H1 (cell line): ENCODE data around the gene BABAM2. TPM values are rescaled to one million over a fixed set of nuclear protein-coding genes. Genes with fewer than 3 reads are reported as not detected.

Experiments used
- CTCF ChIA-PET: fragments of 300-600 bp; sonication (Branson Sonifier 250); formaldehyde crosslinking; loops from one replicate; lab custom pipeline; 2021; ENCODE audit not compliant: partially characterized antibody; lab: Charles Lee
- POLR2A ChIA-PET: fragments of 300-600 bp; sonication (Branson Sonifier 250); formaldehyde crosslinking; loops from one replicate; lab custom pipeline; 2021; ENCODE audit warnings: inconsistent platforms; ENCODE audit not compliant: partially characterized antibody; lab: Charles Lee
- DNase-seq, 2 experiments: peaks; one replicate each; pipeline versions ENCODE4 v3.0.0 to v3.0.0-alpha.2; 2010 to 2022; ENCODE audit warnings: low spot score in 2 of 2, low read depth in 1 of 2, mixed read lengths in 1 of 2
- FAIRE-seq: peaks from 2 replicates; lab custom pipeline; 2011; peaks lifted over from hg19 to GRCh38; lab: Jason Lieb, UNC
- H2AFZ ChIP-seq: 2 replicates; pipeline ENCODE4 v1.8.1; 2012; ENCODE audit warnings: low read length, inconsistent platforms
- H2AK5ac ChIP-seq: 2 replicates; pipeline ENCODE4 v1.6.1; 2013; ENCODE audit warnings: low read depth, low read length
- H2BK120ac ChIP-seq: replicated peaks from 2 replicates; pipeline ENCODE3; 2013; ENCODE audit warnings: low read depth, low read length, inconsistent platforms
- H2BK12ac ChIP-seq: 2 replicates; pipeline ENCODE4 v1.6.1; 2013; ENCODE audit warnings: low read depth, low read length
- H2BK15ac ChIP-seq: 2 replicates; pipeline ENCODE4 v1.6.1; 2013; ENCODE audit warnings: low read length
- H2BK20ac ChIP-seq: 2 replicates; pipeline ENCODE4 v1.6.1; 2013; ENCODE audit warnings: low read length
- H2BK5ac ChIP-seq: 2 replicates; pipeline ENCODE4 v1.6.1; 2013; ENCODE audit warnings: low read depth, low read length
- H3K14ac ChIP-seq: 2 replicates; pipeline ENCODE4 v1.6.1; 2013; ENCODE audit warnings: inconsistent platforms; ENCODE audit not compliant: insufficient read length
- H3K18ac ChIP-seq: 2 replicates; pipeline ENCODE4 v1.6.1; 2013; ENCODE audit warnings: low read length; ENCODE audit errors: extremely low read depth
- H3K23ac ChIP-seq: 2 replicates; pipeline ENCODE4 v1.6.1; 2013; ENCODE audit warnings: inconsistent platforms; ENCODE audit not compliant: insufficient read length
- H3K23me2 ChIP-seq: 2 replicates; pipeline ENCODE4 v1.6.1; 2013; ENCODE audit warnings: low read depth, low read length
- H3K27ac ChIP-seq: 2 replicates; pipeline ENCODE4 v1.6.1; 2011; ENCODE audit warnings: low read depth, low read length, inconsistent platforms
- H3K27me3 ChIP-seq, 4 experiments: replicated peaks in 1 of 4; 1 replicate in 1 of 4; 2 replicates in 3 of 4; pipeline versions ENCODE4 v1.6.1 to v1.8.1; 2011 to 2013; ENCODE audit warnings: low read length in 3 of 4, mild to moderate bottlenecking in 3 of 4, inconsistent platforms in 2 of 4, mixed read lengths in 2 of 4, moderate library complexity in 1 of 4; ENCODE audit not compliant: control insufficient read depth in 3 of 4, insufficient read depth in 3 of 4; ENCODE audit errors: extremely low read depth in 1 of 4
- H3K36me3 ChIP-seq, 4 experiments: 2 replicates each; pipeline versions ENCODE4 v1.6.1 to v1.8.1; 2011 to 2013; ENCODE audit warnings: mild to moderate bottlenecking in 4 of 4, low read length in 3 of 4, moderate library complexity in 2 of 4, control low read depth in 1 of 4, inconsistent platforms in 1 of 4; ENCODE audit not compliant: insufficient read depth in 4 of 4, control insufficient read depth in 2 of 4
- H3K4ac ChIP-seq: replicated peaks from 2 replicates; pipeline ENCODE3; 2013; ENCODE audit warnings: low read length, low read depth, mixed read lengths, inconsistent platforms; ENCODE audit not compliant: insufficient read length
- H3K4me1 ChIP-seq, 4 experiments: replicated peaks in 1 of 4; 1 replicate in 1 of 4; 2 replicates in 3 of 4; pipeline versions ENCODE4 v1.6.1 to v1.8.1; 2011 to 2013; ENCODE audit warnings: low read length in 3 of 4, inconsistent platforms in 2 of 4, mixed read lengths in 1 of 4; ENCODE audit not compliant: insufficient read depth in 4 of 4, control insufficient read depth in 3 of 4
- H3K4me2 ChIP-seq, 2 experiments: 2 replicates each; pipeline versions ENCODE4 v1.6.1 to v1.8.1; 2011 to 2013; ENCODE audit warnings: low read depth in 2 of 2, low read length in 2 of 2, control low read depth in 1 of 2, inconsistent platforms in 1 of 2, mild to moderate bottlenecking in 1 of 2; ENCODE audit not compliant: insufficient read depth in 1 of 2
- H3K4me3 ChIP-seq, 4 experiments: fragments of 200-600, 300-600 bp in 1 of 4; sonication (generic), shearing (Covaris generic), sonication (Bioruptor Twin) in 1 of 4; 2 replicates each; pipeline versions ENCODE4 v1.5.1 to v1.8.1; 2011 to 2016; ENCODE audit warnings: low read length in 4 of 4, low read depth in 3 of 4, control low read depth in 2 of 4, inconsistent platforms in 2 of 4, mild to moderate bottlenecking in 2 of 4, mixed read lengths in 1 of 4, moderate library complexity in 1 of 4; ENCODE audit not compliant: insufficient read depth in 2 of 4; ENCODE audit errors: extremely low read depth in 1 of 4
- H3K56ac ChIP-seq: replicated peaks from 2 replicates; pipeline ENCODE3; 2013; ENCODE audit warnings: low read depth, mild to moderate bottlenecking, mixed read lengths, low read length, inconsistent platforms; ENCODE audit not compliant: insufficient read length
- H3K79me1 ChIP-seq: 2 replicates; pipeline ENCODE4 v1.6.1; 2013; ENCODE audit warnings: low read depth, low read length, control low read depth
- H3K79me2 ChIP-seq, 2 experiments: 2 replicates each; pipeline versions ENCODE4 v1.6.1 to v1.8.1; 2012 to 2013; ENCODE audit warnings: low read length in 2 of 2, mild to moderate bottlenecking in 2 of 2, inconsistent platforms in 1 of 2; ENCODE audit not compliant: insufficient read depth in 2 of 2, control insufficient read depth in 1 of 2
- H3K9ac ChIP-seq, 4 experiments: replicated peaks in 1 of 4; 1 replicate in 1 of 4; 2 replicates in 3 of 4; pipeline versions ENCODE4 v1.6.1 to v1.8.1; 2011 to 2013; ENCODE audit warnings: low read depth in 3 of 4, low read length in 3 of 4, control low read depth in 2 of 4, mild to moderate bottlenecking in 2 of 4, moderate library complexity in 2 of 4, inconsistent platforms in 1 of 4; ENCODE audit errors: extremely low read depth in 1 of 4
- H3K9me3 ChIP-seq, 2 experiments: 2 replicates each; pipeline versions ENCODE4 v1.6.1 to v1.8.1; 2012 to 2013; ENCODE audit warnings: mild to moderate bottlenecking in 2 of 2, moderate library complexity in 2 of 2, control low read depth in 1 of 2, inconsistent platforms in 1 of 2, low read depth in 1 of 2, low read length in 1 of 2, mixed read lengths in 1 of 2; ENCODE audit not compliant: insufficient read depth in 2 of 2
- H4K20me1 ChIP-seq, 2 experiments: replicated peaks in 1 of 2; 2 replicates each; pipeline versions ENCODE3 to v1.8.1; 2011 to 2013; ENCODE audit warnings: inconsistent platforms in 2 of 2, low read length in 2 of 2, mild to moderate bottlenecking in 1 of 2; ENCODE audit not compliant: insufficient read depth in 2 of 2, control insufficient read depth in 1 of 2
- H4K5ac ChIP-seq: 2 replicates; pipeline ENCODE4 v1.6.1; 2013; ENCODE audit warnings: low read length, low read depth, mixed read lengths, inconsistent platforms; ENCODE audit not compliant: insufficient read length
- H4K8ac ChIP-seq: 2 replicates; pipeline ENCODE4 v1.8.0; 2013; ENCODE audit warnings: mild to moderate bottlenecking, moderate library complexity, low read length, inconsistent platforms; ENCODE audit not compliant: insufficient read depth; ENCODE audit errors: extremely low read depth
- H4K91ac ChIP-seq: replicated peaks from 2 replicates; pipeline ENCODE3; 2013; ENCODE audit warnings: low read length, mixed read lengths, inconsistent platforms; ENCODE audit not compliant: insufficient read length
- NANOG ChIP-seq: IDR thresholded peaks from 2 replicates; pipeline ENCODE4 v1.6.1; 2011; ENCODE audit warnings: low read length, low read depth, mild to moderate bottlenecking, inconsistent platforms; ENCODE audit not compliant: insufficient read depth, poor library complexity, severe bottlenecking
- POLR2A ChIP-seq, 2 experiments: IDR thresholded peaks; 1 replicate in 1 of 2; 2 replicates in 1 of 2; pipeline ENCODE4 v1.6.1; 2011; ENCODE audit warnings: low read depth in 2 of 2, low read length in 2 of 2, mild to moderate bottlenecking in 2 of 2; ENCODE audit errors: control extremely low read depth in 1 of 2
- SUZ12 ChIP-seq: fragments of 200-600 bp; sonication (generic); IDR thresholded peaks from 2 replicates; pipeline ENCODE4 v1.6.1; 2012; ENCODE audit warnings: mild to moderate bottlenecking, inconsistent platforms, low read length, moderate library complexity, mixed read lengths
- WGBS, 2 experiments: shearing (Covaris generic) in 1 of 2; methylation state at CpG; one replicate each; pipeline versions ENCODE4 v1.1.6 to v1.1.7; 2013 to 2015; ENCODE audit warnings: low lambda C conversion rate in 2 of 2, mixed read lengths in 2 of 2, inconsistent platforms in 1 of 2, low coverage in 1 of 2, missing lambda C conversion rate in 1 of 2; ENCODE audit not compliant: insufficient replicate concordance in 2 of 2, insufficient coverage in 1 of 2, insufficient read length in 1 of 2; ENCODE audit errors: extremely low coverage in 1 of 2, missing lambda C conversion rate in 1 of 2; 5-methylcytosine and 5-hydroxymethylcytosine counted together
- polyA plus RNA-seq, 7 experiments: library from polyadenylated mRNA; depleted of rRNA in 3 of 7; stranded (reverse) in 5 of 7; unstranded in 2 of 7; fragments of >200 nt in 5 of 7; fragments of 200-250 nt in 2 of 7; gene quantifications; 1 replicate in 5 of 7; 2 replicates in 1 of 7; 4 replicates in 1 of 7; pipeline versions ENCODE4 v1.2.1 to v1.2.3, GENCODE V29; 2011 to 2013; ENCODE audit warnings: missing spikeins in 2 of 7, mixed read lengths in 2 of 7
- total RNA-seq: library from RNA; stranded (reverse); fragmentation: NEBNext Ultra II Directional; extraction: Animal tissue kit (Norgen Biotek cat#: 25700); gene quantifications from 2 replicates; pipeline ENCODE4 v1.2.1, GENCODE V29; 2021

Gene BABAM2
- total and polyA plus RNA-seq, 2 of the 8 experiments (the other 6 are each of a cell fraction or from before 2014, with no cell fraction given), result 15.8 to 20.9 TPM

GRCh38 chr2:27903018-27903417, 12.5 kb downstream of the BABAM2 start:
- CTCF ChIA-PET, result no interaction called here
- Histone ChIP-seq H3K27me3 (no peaks in the 10 kb centered on the region), H4K5ac (no peak overlapping the region), H3K4me2 (no peak overlapping the region), H3K9ac (no peak overlapping the region), H3K18ac (no peak overlapping the region), H2AFZ (no peak overlapping the region), H2BK20ac (no peak overlapping the region), H2AK5ac (no peak overlapping the region), H3K4me3 (no peak overlapping the region), H3K79me2 (no peaks in the 10 kb centered on the region), H3K23ac (no peak overlapping the region), H3K4ac (no peak overlapping the region), H4K91ac (no peak overlapping the region), H4K8ac (no peak overlapping the region), H4K20me1 (no peaks in the 10 kb centered on the region), H3K9me3 (no peaks in the 10 kb centered on the region), H2BK120ac (no peak overlapping the region), H2BK12ac (no peak overlapping the region), H3K23me2 (no peaks in the 10 kb centered on the region), H3K56ac (no peak overlapping the region), H2BK15ac (no peak overlapping the region), H3K27ac (no peak overlapping the region), H3K79me1 (no peaks in the 10 kb centered on the region), H2BK5ac (no peak overlapping the region), H3K4me1 (no peaks in the 10 kb centered on the region), H3K36me3 (0 out of 8 replicates have a peak, but pooled peaks cover 0 to 2% (median 0%) of the 10 kb centered on the region in 4 experiments), H3K14ac (no peak overlapping the region)
- POLR2A ChIA-PET, result no interaction called here
- WGBS, 2 experiments, result 85% methylated on average over 2 of the region's 2 CpGs; no CpG with 5 or more reads in 1 of the 2 experiments
- FAIRE-seq, result no peak
- no peak for TF ChIP-seq SUZ12
- TF ChIP-seq POLR2A (IDR thresholded peaks at IDR 0.05; ENCODE audit: control extremely low read depth in 1 of 2, low read depth in 2 of 2, low read length in 2 of 2), result no peak
- no peak for TF ChIP-seq NANOG
- DNase-seq, result no peak
